K562 (cell line): ENCODE results near the gene ALDH1A2.

ENCODE experiments used
- CAMTA2 ChIP-seq: fragments of 250-450 bp; sonication (Bioruptor Pico); conservative IDR thresholded peaks from 2 replicates; pipeline ENCODE4 v1.5.1; 2022
- CTCF ChIP-seq, 3 experiments: IDR thresholded peaks in 2 of 3; conservative IDR thresholded peaks in 1 of 3; 2 replicates each; pipeline ENCODE4 v1.5.1; 2011 to 2012; ENCODE audit warnings: low read length in 3 of 3, mild to moderate bottlenecking in 3 of 3, control low read depth in 2 of 3, improper control_type of control experiment in 1 of 3, inconsistent platforms in 1 of 3, low read depth in 1 of 3, mixed read lengths in 1 of 3, moderate library complexity in 1 of 3; ENCODE audit not compliant: insufficient read depth in 2 of 3
- ESRRA ChIP-seq: fragments of 450-650 bp; IDR thresholded peaks from 2 replicates; pipeline ENCODE4 v1.6.1; 2014; ENCODE audit warnings: low read depth, mild to moderate bottlenecking, moderate library complexity, borderline replicate concordance
- FOXK2 ChIP-seq, 2 experiments: fragments of 450-650 bp; IDR thresholded peaks in 1 of 2; conservative IDR thresholded peaks in 1 of 2; 2 replicates each; pipeline ENCODE4 v1.6.1; 2016; ENCODE audit warnings: low read depth in 2 of 2, mild to moderate bottlenecking in 1 of 2
- IRF9 ChIP-seq: fragments of 450-650 bp; IDR thresholded peaks from 2 replicates; pipeline ENCODE4 v1.6.1; 2016; ENCODE audit warnings: missing biosample characterization, missing genetic modification characterization
- L3MBTL2 ChIP-seq: fragments of 450-650 bp; IDR thresholded peaks from 2 replicates; pipeline ENCODE4 v1.6.1; 2016; ENCODE audit warnings: mild to moderate bottlenecking, moderate library complexity
- MEF2A ChIP-seq: IDR thresholded peaks from 2 replicates; pipeline ENCODE4 v1.6.1; 2011; ENCODE audit warnings: low read depth, mild to moderate bottlenecking, low read length, moderate library complexity; ENCODE audit not compliant: control insufficient read depth
- POLR2A ChIP-seq: fragments of 450-650 bp; conservative IDR thresholded peaks from 2 replicates; pipeline ENCODE4 v1.6.1; 2016
- POLR2AphosphoS5 ChIP-seq: IDR thresholded peaks from 2 replicates; pipeline ENCODE4 v1.6.1; 2011; ENCODE audit warnings: mild to moderate bottlenecking, low read depth, low read length, moderate library complexity; ENCODE audit not compliant: control insufficient read depth, insufficient read depth
- ZFP36 ChIP-seq: fragments of 150-350 bp; IDR thresholded peaks from 2 replicates; pipeline ENCODE4 v1.6.1; 2018; ENCODE audit warnings: low read length, low read depth; ENCODE audit not compliant: partially characterized antibody
- ZNF41 ChIP-seq: fragments of 250-450 bp; sonication (Bioruptor Pico); conservative IDR thresholded peaks from 2 replicates; pipeline ENCODE4 v1.4.0; 2020; ENCODE audit warnings: mild to moderate bottlenecking
- ZNF512 ChIP-seq: IDR thresholded peaks from 2 replicates; pipeline ENCODE4 v1.6.1; 2016; ENCODE audit warnings: missing genetic modification characterization, missing compliant biosample characterization
- ZNF766 ChIP-seq: fragments of 200-800 bp; sonication (Bioruptor generic); conservative IDR thresholded peaks from 2 replicates; pipeline ENCODE4 v1.6.1; 2016; ENCODE audit warnings: missing genetic modification characterization, missing compliant biosample characterization

GRCh38 chr15:57927091-57927631, 138.3 kb downstream of the ALDH1A2 start:
- no peak for TF ChIP-seq ZNF41
- TF ChIP-seq FOXK2 (conservative IDR thresholded peaks at IDR 0.05 in 1 of 2, IDR thresholded peaks at IDR 0.05 in 1 of 2; ENCODE audit: low read depth in 2 of 2): no peak
- TF ChIP-seq CTCF (IDR thresholded peaks at IDR 0.05 in 2 of 3, conservative IDR thresholded peaks at IDR 0.05 in 1 of 3; ENCODE audit: insufficient read depth in 2 of 3, low read depth in 1 of 3, low read length in 3 of 3): no peak
- no peak for TF ChIP-seq ZNF512 (tag)
- TF ChIP-seq POLR2AphosphoS5: no peak
- TF ChIP-seq CAMTA2 (CRISPR knock-in tag): no peak
- TF ChIP-seq ESRRA: no peak
- no peak for TF ChIP-seq ZFP36
- TF ChIP-seq POLR2A: no peak
- TF ChIP-seq L3MBTL2: no peak
- TF ChIP-seq MEF2A: no peak
- TF ChIP-seq IRF9 (tag): no peak
- TF ChIP-seq ZNF766: no peak
